ENCODE measurements around the gene CLK2. TPM values are rescaled to one million over a fixed set of nuclear protein-coding genes. Genes with fewer than 3 reads are reported as not detected.

Gene CLK2
- total RNA-seq, 1 donor from 2014 or later, result 106 TPM

DNA sequence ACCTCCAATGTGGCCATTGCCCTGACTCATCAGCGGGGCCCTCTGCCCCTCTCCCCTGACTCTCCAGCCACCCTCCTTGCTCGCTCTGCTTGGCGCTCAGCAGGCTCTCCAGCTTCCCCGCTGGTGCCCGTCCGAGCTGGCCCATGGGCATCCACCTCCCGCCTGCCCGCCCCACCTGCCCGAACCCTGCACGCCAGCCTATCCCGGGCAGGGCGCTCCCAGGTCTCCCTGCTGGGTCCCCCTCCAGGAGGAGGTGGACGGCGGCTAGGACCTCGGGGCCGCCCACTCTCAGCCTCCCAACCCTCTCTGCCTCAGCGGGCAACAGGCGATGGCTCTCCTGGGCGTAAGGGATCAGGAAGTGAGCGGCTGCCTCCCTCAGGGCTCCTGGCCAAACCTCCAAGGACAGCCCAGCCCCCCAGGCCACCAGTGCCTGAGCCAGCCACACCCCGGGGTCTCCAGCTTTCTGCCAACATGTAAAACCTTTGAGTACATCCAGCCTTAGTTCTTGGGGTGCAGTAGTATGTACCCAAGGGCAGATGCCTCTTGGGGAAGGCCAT lies 14.8 kb upstream of the CLK2 start:
- Mint-ChIP-seq H3K4me1 (ENCODE audit: low read depth) (no peaks in the 10 kb centered on the region), H3K9me3 (ENCODE audit: low read depth) (no peaks in the 10 kb centered on the region), H3K4me3 (ENCODE audit: low read depth) (no peak overlapping the region), H3K27me3 (no peaks in the 10 kb centered on the region), H3K36me3 (ENCODE audit: insufficient read depth) (no peaks in the 10 kb centered on the region), H3K27ac (no peak overlapping the region)
- TF ChIP-seq, protein P1, sequence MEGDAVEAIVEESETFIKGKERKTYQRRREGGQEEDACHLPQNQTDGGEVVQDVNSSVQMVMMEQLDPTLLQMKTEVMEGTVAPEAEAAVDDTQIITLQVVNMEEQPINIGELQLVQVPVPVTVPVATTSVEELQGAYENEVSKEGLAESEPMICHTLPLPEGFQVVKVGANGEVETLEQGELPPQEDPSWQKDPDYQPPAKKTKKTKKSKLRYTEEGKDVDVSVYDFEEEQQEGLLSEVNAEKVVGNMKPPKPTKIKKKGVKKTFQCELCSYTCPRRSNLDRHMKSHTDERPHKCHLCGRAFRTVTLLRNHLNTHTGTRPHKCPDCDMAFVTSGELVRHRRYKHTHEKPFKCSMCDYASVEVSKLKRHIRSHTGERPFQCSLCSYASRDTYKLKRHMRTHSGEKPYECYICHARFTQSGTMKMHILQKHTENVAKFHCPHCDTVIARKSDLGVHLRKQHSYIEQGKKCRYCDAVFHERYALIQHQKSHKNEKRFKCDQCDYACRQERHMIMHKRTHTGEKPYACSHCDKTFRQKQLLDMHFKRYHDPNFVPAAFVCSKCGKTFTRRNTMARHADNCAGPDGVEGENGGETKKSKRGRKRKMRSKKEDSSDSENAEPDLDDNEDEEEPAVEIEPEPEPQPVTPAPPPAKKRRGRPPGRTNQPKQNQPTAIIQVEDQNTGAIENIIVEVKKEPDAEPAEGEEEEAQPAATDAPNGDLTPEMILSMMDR (IDR thresholded peaks at IDR 0.05; ENCODE audit: unreplicated experiment), result no peak
- no peak for DNase-seq (ENCODE audit: low spot score, unreplicated experiment)

DNA sequence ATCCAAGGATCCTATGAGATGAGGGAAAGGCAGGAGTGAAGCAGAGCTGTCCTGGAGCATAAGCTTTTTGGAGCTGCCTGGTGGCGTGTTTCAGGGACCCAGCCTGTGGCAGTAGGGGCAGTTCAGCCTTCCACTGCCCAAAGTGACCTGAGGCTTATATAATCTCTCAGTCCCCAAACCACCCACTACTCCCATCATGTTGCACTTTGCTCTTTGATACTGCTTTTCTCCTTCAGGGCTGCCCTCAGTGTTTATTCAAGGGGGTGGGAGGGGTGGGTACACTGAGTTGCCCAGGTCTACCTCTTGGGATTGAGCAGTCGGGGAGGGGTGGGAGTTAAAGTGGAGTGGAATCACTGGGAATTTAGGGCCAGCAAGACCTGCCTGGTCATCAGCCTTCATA lies 13.2 kb upstream of the CLK2 start:
- no peak overlapping the region for H3K4me3 Mint-ChIP-seq (ENCODE audit: low read depth)
- H3K27me3 Mint-ChIP-seq, result no peaks in the 10 kb centered on the region
- H3K36me3 Mint-ChIP-seq (ENCODE audit: insufficient read depth), result no peaks in the 10 kb centered on the region
- DNase-seq (ENCODE audit: low spot score, unreplicated experiment), result no peak
- no peak overlapping the region for H3K27ac Mint-ChIP-seq
- H3K4me1 Mint-ChIP-seq (ENCODE audit: low read depth), result no peaks in the 10 kb centered on the region
- no peaks in the 10 kb centered on the region for H3K9me3 Mint-ChIP-seq (ENCODE audit: low read depth)
- TF ChIP-seq, protein P1 (IDR thresholded peaks at IDR 0.05; ENCODE audit: unreplicated experiment), result no peak

DNA sequence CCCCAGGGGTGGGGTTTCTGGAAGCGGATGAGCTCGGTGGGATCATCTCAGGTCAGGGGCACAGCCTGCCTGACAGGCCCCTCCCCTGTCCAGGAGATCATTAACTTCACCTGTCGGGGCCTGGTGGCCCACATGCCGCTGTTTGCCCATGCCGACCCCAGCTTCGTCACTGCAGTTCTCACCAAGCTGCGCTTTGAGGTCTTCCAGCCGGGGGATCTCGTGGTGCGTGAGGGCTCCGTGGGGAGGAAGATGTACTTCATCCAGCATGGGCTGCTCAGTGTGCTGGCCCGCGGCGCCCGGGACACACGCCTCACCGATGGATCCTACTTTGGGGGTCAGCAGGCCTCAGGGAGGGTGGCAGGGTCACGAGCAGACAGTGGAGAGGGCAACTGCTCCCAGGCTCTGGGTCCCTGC lies 12.3 kb upstream of the CLK2 start:
- no peak for DNase-seq (ENCODE audit: low spot score, unreplicated experiment)
- Mint-ChIP-seq H3K9me3 (ENCODE audit: low read depth) (no peaks in the 10 kb centered on the region), H3K36me3 (ENCODE audit: insufficient read depth) (no peaks in the 10 kb centered on the region), H3K4me1 (ENCODE audit: low read depth) (no peaks in the 10 kb centered on the region), H3K27me3 (no peaks in the 10 kb centered on the region), H3K4me3 (ENCODE audit: low read depth) (no peak overlapping the region), H3K27ac (no peak overlapping the region)
- TF ChIP-seq, protein P1 (IDR thresholded peaks at IDR 0.05; ENCODE audit: unreplicated experiment), result no peak

DNA sequence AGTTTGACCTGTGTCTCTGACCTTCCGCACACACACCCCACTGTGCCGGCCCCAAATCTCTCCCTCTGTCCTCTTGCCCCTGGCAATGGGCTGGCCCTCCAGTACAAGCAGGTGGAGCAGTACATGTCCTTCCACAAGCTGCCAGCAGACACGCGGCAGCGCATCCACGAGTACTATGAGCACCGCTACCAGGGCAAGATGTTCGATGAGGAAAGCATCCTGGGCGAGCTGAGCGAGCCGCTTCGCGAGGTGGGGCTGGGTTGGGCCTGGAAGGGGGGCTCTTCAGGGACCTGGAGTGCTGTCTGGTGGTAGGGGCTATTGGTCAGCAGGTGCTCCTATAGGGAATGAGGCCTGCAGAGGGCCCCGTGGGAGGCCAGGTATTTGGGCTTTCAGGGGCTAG lies 11.8 kb upstream of the CLK2 start:
- Mint-ChIP-seq H3K4me3 (ENCODE audit: low read depth) (no peak overlapping the region), H3K4me1 (ENCODE audit: low read depth) (no peaks in the 10 kb centered on the region), H3K27ac (no peak overlapping the region), H3K36me3 (ENCODE audit: insufficient read depth) (no peaks in the 10 kb centered on the region), H3K27me3 (no peaks in the 10 kb centered on the region), H3K9me3 (ENCODE audit: low read depth) (no peaks in the 10 kb centered on the region)
- TF ChIP-seq, protein P1 (IDR thresholded peaks at IDR 0.05; ENCODE audit: unreplicated experiment), result no peak
- no peak for DNase-seq (ENCODE audit: low spot score, unreplicated experiment)

DNA sequence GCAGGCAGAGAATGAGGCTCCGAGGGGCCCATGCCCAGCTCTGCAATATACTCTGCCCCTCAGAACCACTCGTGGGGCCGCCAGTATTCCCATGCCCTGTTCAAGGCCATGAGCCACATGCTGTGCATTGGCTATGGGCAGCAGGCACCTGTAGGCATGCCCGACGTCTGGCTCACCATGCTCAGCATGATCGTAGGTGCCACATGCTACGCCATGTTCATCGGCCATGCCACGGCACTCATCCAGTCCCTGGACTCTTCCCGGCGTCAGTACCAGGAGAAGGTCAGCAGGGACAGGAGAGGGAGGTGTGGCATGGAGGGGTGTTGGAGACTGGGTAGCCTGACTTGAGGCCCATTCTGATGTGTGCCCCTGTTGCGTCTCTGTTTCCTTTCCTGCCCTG lies 11.2 kb upstream of the CLK2 start:
- Mint-ChIP-seq H3K36me3 (ENCODE audit: insufficient read depth) (no peaks in the 10 kb centered on the region), H3K9me3 (ENCODE audit: low read depth) (no peaks in the 10 kb centered on the region), H3K27me3 (no peaks in the 10 kb centered on the region), H3K4me1 (ENCODE audit: low read depth) (no peaks in the 10 kb centered on the region), H3K4me3 (ENCODE audit: low read depth) (no peak overlapping the region), H3K27ac (no peak overlapping the region)
- no peak for DNase-seq (ENCODE audit: low spot score, unreplicated experiment)
- TF ChIP-seq, protein P1 (IDR thresholded peaks at IDR 0.05; ENCODE audit: unreplicated experiment), result no peak
